Ovary (tissue), 3 donors: Measurements from ENCODE around the gene CCT2.

Source experiments
- CTCF ChIP-seq, 3 donors: fragments of 450-650 bp in 2 of 3; fragments of 200-600 bp in 1 of 3; IDR thresholded peaks; one replicate each; pipeline versions ENCODE4 v1.5.1 to v1.8.0; 2016 to 2022; ENCODE audit warnings: antibody characterized with exemption in 3 of 3, mild to moderate bottlenecking in 1 of 3
- EP300 ChIP-seq: sonication (generic); formaldehyde crosslinking; IDR thresholded peaks from one replicate; pipeline ENCODE4 v1.6.1; 2017; ENCODE audit warnings: antibody characterized with exemption
- POLR2A ChIP-seq: fragments of 450-650 bp; IDR thresholded peaks from one replicate; pipeline ENCODE4 v1.6.1; 2017; ENCODE audit warnings: antibody characterized with exemption, mild to moderate bottlenecking, moderate library complexity
- donor health status: DM: no; HTN: no; CAD: no.

DNA sequence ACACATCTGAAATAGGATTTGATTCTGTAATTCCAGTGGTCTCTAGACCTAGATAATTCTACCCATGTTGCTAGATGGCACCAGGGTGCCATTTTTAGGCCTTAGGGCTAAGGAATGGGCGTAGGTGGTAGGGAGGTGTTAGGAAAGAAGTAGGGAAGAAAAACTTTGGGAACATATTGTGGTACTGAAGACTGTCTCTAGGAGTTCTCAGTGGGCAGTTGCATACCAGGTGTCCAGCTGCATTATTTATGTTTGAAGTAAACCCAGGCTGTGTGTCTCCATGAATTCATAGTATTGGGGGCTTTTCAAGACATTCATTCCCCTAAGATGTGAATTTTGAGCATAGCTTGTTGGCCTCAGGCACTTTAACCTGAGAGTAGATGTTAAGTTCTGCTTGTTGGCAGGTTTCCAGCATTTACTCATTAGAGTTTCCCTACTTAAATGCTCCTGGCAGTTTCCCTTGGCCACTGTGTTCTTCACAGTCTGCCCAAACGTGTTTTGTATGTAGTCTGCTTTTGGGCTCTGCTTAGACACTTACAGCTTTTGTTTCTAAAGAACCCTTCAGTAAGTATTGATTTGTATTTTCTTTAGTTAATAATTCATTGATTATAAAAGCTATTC is 31.5 kb upstream of the CCT2 start:
- TF ChIP-seq CTCF (IDR thresholded peaks at IDR 0.05) = no peak
- no peak for TF ChIP-seq EP300
- TF ChIP-seq POLR2A = no peak
